ENCODE measurements around the gene ARHGAP20.

Gene ARHGAP20

GRCh38 chr11:110720431-110721275 lies 8.4 kb upstream of the ARHGAP20 start:
- TF ChIP-seq CTCF (conservative IDR thresholded peaks at IDR 0.05; ENCODE audit: low read depth, low read length), result no peak
- DNase-seq (ENCODE audit: low read depth), result peak; percentile 31

GRCh38 chr11:110716361-110716760 lies 4.1 kb upstream of the ARHGAP20 start:
- TF ChIP-seq CTCF (conservative IDR thresholded peaks at IDR 0.05; ENCODE audit: low read depth, low read length), result no peak
- peak; percentile 71 for DNase-seq (ENCODE audit: low read depth)

More at GRCh38 chr11:110720431-110721275, 8.4 kb upstream of the ARHGAP20 start:
- H3K4me3 ChIP-seq (ENCODE audit: low read depth, low read length), result no peak overlapping the region

GRCh38 chr11:110715541-110715940 lies 3.3 kb upstream of the ARHGAP20 start:
- DNase-seq (ENCODE audit: low read depth), result peak; percentile 64
- TF ChIP-seq CTCF (conservative IDR thresholded peaks at IDR 0.05; ENCODE audit: low read depth, low read length), result no peak
- H3K4me3 ChIP-seq (ENCODE audit: low read depth, low read length), result no peak overlapping the region

More at GRCh38 chr11:110716361-110716760, 4.1 kb upstream of the ARHGAP20 start:
- no peak overlapping the region for H3K4me3 ChIP-seq (ENCODE audit: low read depth, low read length)

GRCh38 chr11:110713449-110713776 lies 1.2 kb upstream of the ARHGAP20 start:
- no peak for DNase-seq (ENCODE audit: low read depth)
- H3K4me3 ChIP-seq (ENCODE audit: low read depth, low read length), result peak overlapping the region; percentile 88
- no peak for TF ChIP-seq CTCF (conservative IDR thresholded peaks at IDR 0.05; ENCODE audit: low read depth, low read length)

GRCh38 chr11:110712659-110713448 lies 617 bp upstream of the ARHGAP20 start:
- peak; percentile 54 for TF ChIP-seq CTCF (conservative IDR thresholded peaks at IDR 0.05; ENCODE audit: low read depth, low read length)
- peak overlapping the region; percentile 88 for H3K4me3 ChIP-seq (ENCODE audit: low read depth, low read length)
- DNase-seq (ENCODE audit: low read depth), result peak; percentile 80

- peak overlapping the region; percentile 88 for H3K4me3 ChIP-seq (ENCODE audit: low read depth, low read length)
- TF ChIP-seq CTCF (conservative IDR thresholded peaks at IDR 0.05; ENCODE audit: low read depth, low read length), result no peak
- no peak for DNase-seq (ENCODE audit: low read depth)
These were observed 825 bp downstream of the ARHGAP20 start for GRCh38 chr11:110711448-110711775.
